ENCODE results near the gene MCM10.

The MCM10 gene

DNA sequence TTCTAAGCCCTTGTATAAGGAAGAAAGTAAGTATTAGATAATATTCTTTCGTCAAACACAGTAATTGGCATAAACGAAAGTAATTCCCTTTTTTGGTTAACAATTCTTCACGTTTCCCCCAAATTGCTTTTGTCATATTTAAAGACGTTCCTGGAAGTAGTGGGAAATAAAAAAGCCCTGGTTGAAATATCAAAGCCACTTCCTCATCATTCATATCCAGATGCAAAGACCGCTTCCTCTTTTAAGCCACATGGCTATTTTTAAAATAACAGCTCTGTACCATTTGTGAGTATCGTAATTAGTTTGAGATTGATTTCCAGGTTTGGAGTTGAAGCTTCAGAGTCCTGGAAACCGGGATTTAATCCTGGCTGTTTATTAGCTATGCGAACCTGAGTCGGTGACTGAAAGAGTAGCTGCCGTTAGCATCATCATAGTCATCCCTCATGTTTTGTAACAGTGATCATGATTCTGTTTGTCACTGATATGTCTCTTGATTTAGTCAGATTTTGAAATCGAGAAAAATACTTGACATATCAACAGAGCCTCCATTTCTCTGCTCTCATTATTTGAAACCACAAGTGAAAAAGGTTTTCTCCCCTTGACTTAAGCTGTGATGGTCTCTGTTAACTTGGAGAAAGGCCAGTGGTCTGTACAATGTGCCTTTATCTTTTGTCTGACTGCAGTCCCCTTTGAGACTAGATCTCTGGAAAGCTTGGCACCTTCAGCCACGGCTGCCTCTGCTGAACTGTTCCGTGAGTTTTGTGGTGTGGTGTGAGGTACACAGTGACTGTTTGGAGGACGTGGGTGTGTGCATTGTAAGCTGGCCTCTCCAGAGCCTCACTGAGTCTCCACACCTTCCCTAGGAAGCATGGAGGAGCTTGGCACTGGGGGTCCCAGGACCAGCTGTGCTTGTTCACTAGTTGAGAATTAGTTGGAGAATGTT, 43.2 kb upstream of the MCM10 start:
- peak in 1 of 2 experiments; percentile 14 for DNase-seq (ENCODE audit: low read depth in 1 of 2, low spot score in 1 of 2)
- Histone ChIP-seq H3K4me3 (replicated peaks; ENCODE audit: insufficient read depth, low read length) (no peak overlapping the region), H3K27me3 (ENCODE audit: insufficient read depth, poor library complexity, severe bottlenecking) (no peaks in the 10 kb centered on the region), H3K27ac (replicated peaks) (no peak overlapping the region)
- TF ChIP-seq SPI1 (IDR thresholded peaks at IDR 0.05; ENCODE audit: borderline replicate concordance, low read depth): peak; percentile 92
- TF ChIP-seq, protein P1, sequence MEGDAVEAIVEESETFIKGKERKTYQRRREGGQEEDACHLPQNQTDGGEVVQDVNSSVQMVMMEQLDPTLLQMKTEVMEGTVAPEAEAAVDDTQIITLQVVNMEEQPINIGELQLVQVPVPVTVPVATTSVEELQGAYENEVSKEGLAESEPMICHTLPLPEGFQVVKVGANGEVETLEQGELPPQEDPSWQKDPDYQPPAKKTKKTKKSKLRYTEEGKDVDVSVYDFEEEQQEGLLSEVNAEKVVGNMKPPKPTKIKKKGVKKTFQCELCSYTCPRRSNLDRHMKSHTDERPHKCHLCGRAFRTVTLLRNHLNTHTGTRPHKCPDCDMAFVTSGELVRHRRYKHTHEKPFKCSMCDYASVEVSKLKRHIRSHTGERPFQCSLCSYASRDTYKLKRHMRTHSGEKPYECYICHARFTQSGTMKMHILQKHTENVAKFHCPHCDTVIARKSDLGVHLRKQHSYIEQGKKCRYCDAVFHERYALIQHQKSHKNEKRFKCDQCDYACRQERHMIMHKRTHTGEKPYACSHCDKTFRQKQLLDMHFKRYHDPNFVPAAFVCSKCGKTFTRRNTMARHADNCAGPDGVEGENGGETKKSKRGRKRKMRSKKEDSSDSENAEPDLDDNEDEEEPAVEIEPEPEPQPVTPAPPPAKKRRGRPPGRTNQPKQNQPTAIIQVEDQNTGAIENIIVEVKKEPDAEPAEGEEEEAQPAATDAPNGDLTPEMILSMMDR (IDR thresholded peaks at IDR 0.05; ENCODE audit: insufficient read depth, low read length): no peak

DNA sequence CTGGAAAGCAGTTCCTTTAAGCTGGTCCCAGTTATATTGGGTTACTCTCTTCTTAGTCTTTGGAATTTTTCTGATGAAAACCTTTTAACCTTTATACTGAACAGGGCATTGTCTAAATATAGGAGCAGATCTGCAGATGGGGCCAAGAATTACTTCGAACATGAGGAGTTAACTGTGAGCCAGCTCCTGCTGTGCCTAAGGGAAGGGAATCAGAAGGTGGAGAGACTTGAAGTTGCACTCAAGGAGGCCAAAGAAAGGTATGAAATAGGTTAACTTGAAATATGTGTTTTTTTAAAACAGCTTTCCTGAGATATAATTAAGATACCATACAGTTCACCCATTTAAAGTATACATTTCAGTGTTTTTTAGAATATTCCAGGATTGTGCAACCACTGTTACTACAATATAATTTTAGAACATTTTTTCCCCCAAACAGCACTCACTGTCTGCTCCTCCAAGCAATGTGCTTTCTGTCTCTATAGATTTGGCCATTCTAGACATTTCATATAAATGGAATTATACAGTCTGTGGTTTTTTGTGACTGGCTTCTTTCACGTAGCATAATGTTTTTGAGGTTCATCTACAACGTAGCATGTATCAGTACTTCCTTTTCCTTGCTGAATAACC, 42.5 kb upstream of the MCM10 start:
- DNase-seq (ENCODE audit: low read depth in 1 of 2, low spot score in 1 of 2): no peak
- H3K27ac ChIP-seq (replicated peaks): no peak overlapping the region
- no peak overlapping the region for H3K4me3 ChIP-seq (replicated peaks; ENCODE audit: insufficient read depth, low read length)
- TF ChIP-seq, protein P1 (IDR thresholded peaks at IDR 0.05; ENCODE audit: insufficient read depth, low read length): no peak
- TF ChIP-seq POLR2AphosphoS5 (IDR thresholded peaks at IDR 0.05; ENCODE audit: low read depth) (no peak), SPI1 (IDR thresholded peaks at IDR 0.05; ENCODE audit: borderline replicate concordance, low read depth) (no peak), GABPA (IDR thresholded peaks at IDR 0.05; ENCODE audit: low read depth) (no peak)
- TF ChIP-seq, protein P2, sequence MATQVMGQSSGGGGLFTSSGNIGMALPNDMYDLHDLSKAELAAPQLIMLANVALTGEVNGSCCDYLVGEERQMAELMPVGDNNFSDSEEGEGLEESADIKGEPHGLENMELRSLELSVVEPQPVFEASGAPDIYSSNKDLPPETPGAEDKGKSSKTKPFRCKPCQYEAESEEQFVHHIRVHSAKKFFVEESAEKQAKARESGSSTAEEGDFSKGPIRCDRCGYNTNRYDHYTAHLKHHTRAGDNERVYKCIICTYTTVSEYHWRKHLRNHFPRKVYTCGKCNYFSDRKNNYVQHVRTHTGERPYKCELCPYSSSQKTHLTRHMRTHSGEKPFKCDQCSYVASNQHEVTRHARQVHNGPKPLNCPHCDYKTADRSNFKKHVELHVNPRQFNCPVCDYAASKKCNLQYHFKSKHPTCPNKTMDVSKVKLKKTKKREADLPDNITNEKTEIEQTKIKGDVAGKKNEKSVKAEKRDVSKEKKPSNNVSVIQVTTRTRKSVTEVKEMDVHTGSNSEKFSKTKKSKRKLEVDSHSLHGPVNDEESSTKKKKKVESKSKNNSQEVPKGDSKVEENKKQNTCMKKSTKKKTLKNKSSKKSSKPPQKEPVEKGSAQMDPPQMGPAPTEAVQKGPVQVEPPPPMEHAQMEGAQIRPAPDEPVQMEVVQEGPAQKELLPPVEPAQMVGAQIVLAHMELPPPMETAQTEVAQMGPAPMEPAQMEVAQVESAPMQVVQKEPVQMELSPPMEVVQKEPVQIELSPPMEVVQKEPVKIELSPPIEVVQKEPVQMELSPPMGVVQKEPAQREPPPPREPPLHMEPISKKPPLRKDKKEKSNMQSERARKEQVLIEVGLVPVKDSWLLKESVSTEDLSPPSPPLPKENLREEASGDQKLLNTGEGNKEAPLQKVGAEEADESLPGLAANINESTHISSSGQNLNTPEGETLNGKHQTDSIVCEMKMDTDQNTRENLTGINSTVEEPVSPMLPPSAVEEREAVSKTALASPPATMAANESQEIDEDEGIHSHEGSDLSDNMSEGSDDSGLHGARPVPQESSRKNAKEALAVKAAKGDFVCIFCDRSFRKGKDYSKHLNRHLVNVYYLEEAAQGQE (IDR thresholded peaks at IDR 0.05; ENCODE audit: insufficient replicate concordance, low read depth): no peak
- no peaks in the 10 kb centered on the region for H3K27me3 ChIP-seq (ENCODE audit: insufficient read depth, poor library complexity, severe bottlenecking)

DNA sequence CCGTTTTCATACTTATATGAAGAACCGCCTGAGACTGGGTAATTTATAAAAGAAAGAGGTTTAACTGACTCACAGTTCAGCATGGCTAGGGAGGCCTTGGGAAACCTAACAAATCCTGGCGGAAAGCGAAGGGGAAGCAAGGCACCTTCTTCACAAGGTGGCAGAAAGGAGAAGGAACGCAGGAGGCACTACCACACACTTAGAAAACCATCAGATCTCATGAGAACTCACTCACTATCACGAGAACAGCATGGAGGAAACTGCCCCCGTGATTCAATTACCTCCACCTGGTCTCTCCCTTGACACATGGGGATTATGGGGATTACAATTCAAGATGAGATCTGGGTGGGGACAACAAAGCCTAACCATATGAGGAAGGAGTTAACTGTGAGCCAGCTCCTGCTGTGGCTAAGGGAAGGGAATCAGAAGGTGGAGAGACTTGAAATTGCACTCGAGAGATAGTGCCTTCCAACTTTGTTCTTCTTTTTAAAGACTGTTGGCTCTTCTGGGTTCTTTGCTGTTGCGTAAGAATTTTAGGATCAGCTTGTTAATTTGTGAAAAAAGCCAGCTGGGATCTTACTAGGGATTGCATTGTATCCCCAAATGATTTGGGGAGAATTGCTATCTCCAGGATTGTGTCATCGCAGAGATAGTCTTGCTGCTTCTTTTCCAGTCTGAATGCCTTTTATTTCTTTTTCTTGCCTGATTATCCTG, 40.4 kb upstream of the MCM10 start:
- Histone ChIP-seq H3K27me3 (ENCODE audit: insufficient read depth, poor library complexity, severe bottlenecking) (no peaks in the 10 kb centered on the region), H3K27ac (replicated peaks) (no peak overlapping the region), H3K4me3 (replicated peaks; ENCODE audit: insufficient read depth, low read length) (no peak overlapping the region)
- TF ChIP-seq POLR2AphosphoS5 (IDR thresholded peaks at IDR 0.05; ENCODE audit: low read depth) (no peak), SPI1 (IDR thresholded peaks at IDR 0.05; ENCODE audit: borderline replicate concordance, low read depth) (no peak), GABPA (IDR thresholded peaks at IDR 0.05; ENCODE audit: low read depth) (no peak)
- TF ChIP-seq, protein P2 (IDR thresholded peaks at IDR 0.05; ENCODE audit: insufficient replicate concordance, low read depth): no peak
- TF ChIP-seq, protein P1 (IDR thresholded peaks at IDR 0.05; ENCODE audit: insufficient read depth, low read length): no peak
- DNase-seq (ENCODE audit: low read depth in 1 of 2, low spot score in 1 of 2): no peak

Data from HL-60 (cell line).